Body of pancreas (tissue), 4 donors: ENCODE measurements around the gene RAB11FIP3. TPM values are rescaled to one million over a fixed set of nuclear protein-coding genes. Genes with fewer than 3 reads are reported as not detected.
A peak's percentile ranks its signal among the peaks of the same experiment; 100 is the strongest.
"Not testable (repeated sequence)": the region's sequence is repeated elsewhere in the genome, so short reads cannot be mapped to it uniquely, and the experiment has no call there.

Experiments used
- ATAC-seq: fragments of 150-250 bp; one replicate; pipeline ENCODE4 v1.9.1; 2016
- DNase-seq, 4 donors: peaks; one replicate each; pipeline ENCODE4 v3.0.0-alpha.2; 2019
- H3K27ac ChIP-seq, 4 donors: fragments of 200-600 bp; sonication (generic); 1 replicate in 3 of 4; 2 replicates in 1 of 4; pipeline versions ENCODE4 v1.5.1 to v1.6.1; 2016 to 2019; ENCODE audit warnings: mild to moderate bottlenecking in 1 of 4, mixed read lengths in 1 of 4, moderate library complexity in 1 of 4
- H3K27me3 ChIP-seq, 2 donors: fragments of 200-600 bp; sonication (generic); one replicate each; pipeline ENCODE4 v1.6.0; 2016; ENCODE audit warnings: mild to moderate bottlenecking in 1 of 2
- H3K36me3 ChIP-seq, 2 donors: fragments of 200-600 bp; sonication (generic); replicated peaks in 1 of 2; 2 replicates each; pipeline ENCODE4 v1.5.1; 2016; ENCODE audit warnings: low read depth in 2 of 2; ENCODE audit not compliant: insufficient read depth in 1 of 2
- H3K4me1 ChIP-seq: fragments of 200-600 bp; sonication (generic); one replicate; pipeline ENCODE4 v1.6.0; 2016
- H3K4me3 ChIP-seq, 2 donors: fragments of 200-600 bp; sonication (generic); 1 replicate in 1 of 2; 2 replicates in 1 of 2; pipeline ENCODE4 v1.5.1; 2016 to 2019
- H3K9me3 ChIP-seq, 3 donors: fragments of 200-600 bp; sonication (generic); 1 replicate in 2 of 3; 2 replicates in 1 of 3; pipeline ENCODE4 v1.5.1; 2016
- CTCF ChIP-seq, 7 experiments: fragments of 450-650 bp in 4 of 7; fragments of 200-600 bp in 3 of 7; sonication (generic) in 3 of 7; IDR thresholded peaks; one replicate each; pipeline ENCODE4 v1.5.1; 2016 to 2019; ENCODE audit warnings: antibody characterized with exemption in 7 of 7
- POLR2A ChIP-seq, 3 donors: fragments of 450-650 bp; IDR thresholded peaks; one replicate each; pipeline ENCODE4 v1.6.1; 2016; ENCODE audit warnings: antibody characterized with exemption in 3 of 3, mild to moderate bottlenecking in 2 of 3
- WGBS, 2 donors: methylation state at CpG; one replicate each; pipeline ENCODE4 v1.1.5; 2017; 5-methylcytosine and 5-hydroxymethylcytosine counted together
- intact Hi-C: fragments of 100-400 bp; cut with DNase I; formaldehyde crosslinking; loops from one replicate; pipeline ENCODE4 v1.15.1; 2023
- total RNA-seq, 2 donors: library from RNA; depleted of rRNA; stranded (reverse); fragments of >200 nt; gene quantifications; one replicate each; pipeline ENCODE4 v1.1.0, GENCODE V29; 2016

Gene RAB11FIP3
- total RNA-seq, 2 donors from 2014 or later = 50.1 to 122 TPM

- no peak for TF ChIP-seq CTCF (IDR thresholded peaks at IDR 0.05)
- no peak for TF ChIP-seq POLR2A (IDR thresholded peaks at IDR 0.05)
- Histone ChIP-seq H3K4me1 (no peaks in the 10 kb centered on the region), H3K4me3 (no peak overlapping the region), H3K36me3 (peaks cover 0 to 10% of the 10 kb centered on the region in 2 donors), H3K27ac (no peak overlapping the region), H3K9me3 (no peaks in the 10 kb centered on the region), H3K27me3 (no peaks in the 10 kb centered on the region)
- DNase-seq = no peak
- intact Hi-C loops = no loop called here
- no peak for ATAC-seq
- 94 to 98% methylated on average over 17 to 19 of the region's 19 CpGs for WGBS, 2 donors
These were observed 65.9 kb downstream of the RAB11FIP3 start for GRCh38 chr16:491220-491919.

- no peaks in the 10 kb centered on the region for H3K27me3 ChIP-seq
- H3K4me1 ChIP-seq = no peaks in the 10 kb centered on the region
- no peak for ATAC-seq
- H3K27ac ChIP-seq = no peak overlapping the region
- WGBS, 2 donors = 92 to 100% methylated on average over 13 to 29 of the region's 30 CpGs
- H3K4me3 ChIP-seq = no peak overlapping the region
- H3K36me3 ChIP-seq = peaks cover 0 to 10% of the 10 kb centered on the region in 2 donors
- intact Hi-C loops = no loop called here
- TF ChIP-seq CTCF (IDR thresholded peaks at IDR 0.05) (no peak), POLR2A (IDR thresholded peaks at IDR 0.05) (no peak)
- DNase-seq = no peak
- H3K9me3 ChIP-seq = no peaks in the 10 kb centered on the region
These were observed 66.9 kb downstream of the RAB11FIP3 start for GRCh38 chr16:492211-492875.

GRCh38 chr16:494676-495075, 69.2 kb downstream of the RAB11FIP3 start:
- H3K4me3 ChIP-seq, intact Hi-C loops, H3K27ac ChIP-seq, H3K36me3 ChIP-seq, H3K9me3 ChIP-seq, H3K27me3 ChIP-seq, ATAC-seq, DNase-seq, H3K4me1 ChIP-seq: not testable (repeated sequence)
- WGBS, 2 donors = 79 to 86% methylated on average over 15 of the region's 15 CpGs

GRCh38 chr16:495127-495748, 69.8 kb downstream of the RAB11FIP3 start:
- Histone ChIP-seq H3K9me3 (no peaks in the 10 kb centered on the region), H3K27me3 (no peaks in the 10 kb centered on the region), H3K27ac (no peak overlapping the region), H3K36me3 (peaks cover 0 to 6% of the 10 kb centered on the region in 2 donors), H3K4me3 (no peak overlapping the region), H3K4me1 (no peaks in the 10 kb centered on the region)
- WGBS, 2 donors = 77 to 84% methylated on average over 9 of the region's 11 CpGs
- DNase-seq (peak; percentile 25 to 50 (median 40)), ATAC-seq (peak; percentile 48)
- TF ChIP-seq POLR2A (IDR thresholded peaks at IDR 0.05) (no peak), CTCF (IDR thresholded peaks at IDR 0.05) (peak in 6 of 7 experiments; percentile 23 to 40 (median 26))
- intact Hi-C loops = no loop called here

- no peak overlapping the region for H3K4me3 ChIP-seq
- ATAC-seq (no peak), DNase-seq (no peak)
- peaks cover 0 to 1% of the 10 kb centered on the region in 2 donors for H3K36me3 ChIP-seq
- H3K9me3 ChIP-seq = no peaks in the 10 kb centered on the region
- intact Hi-C loops = no loop called here
- H3K27ac ChIP-seq = no peak overlapping the region
- no peak for TF ChIP-seq CTCF (IDR thresholded peaks at IDR 0.05)
- TF ChIP-seq POLR2A (IDR thresholded peaks at IDR 0.05) = no peak
- H3K4me1 ChIP-seq = no peaks in the 10 kb centered on the region
- WGBS, 2 donors = 83 to 84% methylated on average over 19 to 21 of the region's 21 CpGs
- H3K27me3 ChIP-seq = no peaks in the 10 kb centered on the region
These were observed 70.8 kb downstream of the RAB11FIP3 start for GRCh38 chr16:496097-496886.
